ENCODE results near the gene CDHR3.

Gene CDHR3

GRCh38 chr7:106059556-106059955 lies 96.5 kb downstream of the CDHR3 start:
- no peaks in the 10 kb centered on the region for H3K36me3 ChIP-seq (ENCODE audit: control insufficient read depth in 2 of 2, insufficient read depth in 1 of 2, low read length in 2 of 2)
- H3K4me3 ChIP-seq (ENCODE audit: low read depth, low read length): no peak overlapping the region
- no peaks in the 10 kb centered on the region for H3K9me3 ChIP-seq (ENCODE audit: control insufficient read depth, insufficient read depth, low read depth, low read length)
- no peaks in the 10 kb centered on the region for H3K4me1 ChIP-seq (ENCODE audit: control insufficient read depth, insufficient read depth, low read length)
- H3K27ac ChIP-seq (ENCODE audit: extremely low read depth, low read depth, low read length): no peak overlapping the region
- ChIA-PET POLR2A (no interaction called here), CTCF (interaction anchor here (0.6 to 6.9 kb wide), 5 partner anchors 13 to 110 kb away, joined by 3 to 144 read pairs (median 3); no protein-coding TSS in a partner anchor)
- TF ChIP-seq ZNF155 (tag by site-specific recombination; IDR thresholded peaks at IDR 0.05): no peak
- TF ChIP-seq ZBTB11 (tag by site-specific recombination; conservative IDR thresholded peaks at IDR 0.05; ENCODE audit: low read depth): no peak
- TF ChIP-seq ZBTB8A (tag by site-specific recombination; IDR thresholded peaks at IDR 0.05): no peak
- TF ChIP-seq KLF10 (tag by site-specific recombination; IDR thresholded peaks at IDR 0.05): no peak
- TF ChIP-seq ZNF324 (tag by site-specific recombination; IDR thresholded peaks at IDR 0.05): no peak
- TF ChIP-seq ZNF423 (tag by site-specific recombination; IDR thresholded peaks at IDR 0.05): no peak
- TF ChIP-seq RBAK (tag by site-specific recombination; IDR thresholded peaks at IDR 0.05): no peak
- no peak for TF ChIP-seq GLIS1 (tag by site-specific recombination; IDR thresholded peaks at IDR 0.05)
- no peak for TF ChIP-seq ZNF26 (tag by site-specific recombination; IDR thresholded peaks at IDR 0.05)
- no peak for TF ChIP-seq ZNF175 (tag by site-specific recombination; IDR thresholded peaks at IDR 0.05)
- TF ChIP-seq ZNF350 (tag by site-specific recombination; IDR thresholded peaks at IDR 0.05): no peak
- TF ChIP-seq ZNF148 (tag by site-specific recombination; IDR thresholded peaks at IDR 0.05; ENCODE audit: borderline replicate concordance): no peak
- TF ChIP-seq ZNF580 (tag by site-specific recombination; IDR thresholded peaks at IDR 0.05): no peak

- H3K36me3 ChIP-seq (ENCODE audit: control insufficient read depth in 2 of 2, insufficient read depth in 1 of 2, low read length in 2 of 2): no peaks in the 10 kb centered on the region
- H3K4me1 ChIP-seq (ENCODE audit: control insufficient read depth, insufficient read depth, low read length): peaks cover 6% of the 10 kb centered on the region
- POLR2A ChIA-PET: no interaction called here
- CTCF ChIA-PET: interaction anchor here (0.8 to 6.9 kb wide), 2 partner anchors 93 to 111 kb away, joined by 3 to 144 read pairs; no protein-coding TSS in a partner anchor
- no peak overlapping the region for H3K4me3 ChIP-seq (ENCODE audit: low read depth, low read length)
- H3K9me3 ChIP-seq (ENCODE audit: control insufficient read depth, insufficient read depth, low read depth, low read length): no peaks in the 10 kb centered on the region
- H3K27ac ChIP-seq (ENCODE audit: extremely low read depth, low read depth, low read length): no peak overlapping the region
- TF ChIP-seq PATZ1 (tag by site-specific recombination; IDR thresholded peaks at IDR 0.05) (no peak), MYNN (tag by site-specific recombination; IDR thresholded peaks at IDR 0.05; ENCODE audit: borderline replicate concordance) (no peak), ZBTB10 (tag by site-specific recombination; IDR thresholded peaks at IDR 0.05) (no peak), KLF1 (tag by site-specific recombination; IDR thresholded peaks at IDR 0.05) (no peak), ZNF274 (IDR thresholded peaks at IDR 0.05; ENCODE audit: low read length) (no peak), ZNF274 (tag by site-specific recombination; IDR thresholded peaks at IDR 0.05; ENCODE audit: borderline replicate concordance) (no peak), KLF9 (tag by site-specific recombination; IDR thresholded peaks at IDR 0.05; ENCODE audit: low read depth) (no peak), ZNF624 (tag by site-specific recombination; IDR thresholded peaks at IDR 0.05) (no peak), ZNF146 (tag by site-specific recombination; IDR thresholded peaks at IDR 0.05) (no peak), ZNF133 (tag by site-specific recombination; IDR thresholded peaks at IDR 0.05) (no peak), ZFP41 (tag by site-specific recombination; IDR thresholded peaks at IDR 0.05; ENCODE audit: borderline replicate concordance) (no peak)
Observed at GRCh38 chr7:106060394-106060920, 97.4 kb downstream of the CDHR3 start.

Measured in HEK293 (cell line).